K562 (cell line): ENCODE measurements around the gene ARHGEF3. TPM values are rescaled to one million over a fixed set of nuclear protein-coding genes. Genes with fewer than 3 reads are reported as not detected.

Experiments
- ASH1L ChIP-seq: fragments of 450-650 bp; IDR thresholded peaks from 2 replicates; pipeline ENCODE4 v1.6.1; 2018; ENCODE audit warnings: borderline replicate concordance, mild to moderate bottlenecking, low read depth; ENCODE audit not compliant: partially characterized antibody
- CCNT2 ChIP-seq: IDR thresholded peaks from 2 replicates; pipeline ENCODE4 v1.6.1; 2011; ENCODE audit warnings: borderline replicate concordance, low read depth, mild to moderate bottlenecking, moderate library complexity, mixed read lengths, low read length; ENCODE audit not compliant: insufficient read length; ENCODE audit errors: extremely low read depth
- CXXC5 ChIP-seq: fragments of 250-450 bp; sonication (Bioruptor Pico); IDR thresholded peaks from 2 replicates; pipeline ENCODE4 v1.8.0; 2022; ENCODE audit warnings: inconsistent platforms, mild to moderate bottlenecking, moderate library complexity
- DMBX1 ChIP-seq: fragments of 250-450 bp; sonication (Bioruptor Pico); IDR thresholded peaks from 2 replicates; pipeline ENCODE4 v1.8.0; 2022; ENCODE audit warnings: inconsistent platforms, mild to moderate bottlenecking, moderate library complexity, borderline replicate concordance
- E2F3 ChIP-seq: fragments of 250-450 bp; sonication (Bioruptor Pico); IDR thresholded peaks from 2 replicates; pipeline ENCODE4 v1.4.0; 2020; ENCODE audit warnings: mild to moderate bottlenecking
- ETS2 ChIP-seq: IDR thresholded peaks from 2 replicates; pipeline ENCODE4 v1.6.1; 2016; ENCODE audit warnings: borderline replicate concordance, missing genetic modification characterization, mild to moderate bottlenecking, moderate library complexity, missing compliant biosample characterization; ENCODE audit not compliant: poor library complexity, severe bottlenecking
- HDAC2 ChIP-seq: fragments of 450-650 bp; IDR thresholded peaks from 2 replicates; pipeline ENCODE4 v1.6.1; 2016; ENCODE audit warnings: mild to moderate bottlenecking
- NFXL1 ChIP-seq: fragments of 450-650 bp; formaldehyde crosslinking; IDR thresholded peaks from 2 replicates; pipeline ENCODE4 v1.4.0; 2021; ENCODE audit warnings: mild to moderate bottlenecking
- NR2C2 ChIP-seq, 2 experiments: fragments of 200-800 bp in 1 of 2; sonication (Bioruptor generic) in 1 of 2; sonication (generic) in 1 of 2; formaldehyde crosslinking in 1 of 2; IDR thresholded peaks; 2 replicates each; pipeline versions ENCODE4 v1.6.1 to v1.8.0; 2016 to 2022; ENCODE audit warnings: mild to moderate bottlenecking in 1 of 2, missing compliant biosample characterization in 1 of 2, missing genetic modification characterization in 1 of 2, missing genetic modification reagents in 1 of 2
- PHTF2 ChIP-seq: fragments of 250-450 bp; sonication (Bioruptor Pico); IDR thresholded peaks from 2 replicates; pipeline ENCODE4 v1.5.0; 2021; ENCODE audit warnings: mild to moderate bottlenecking
- ZNF140 ChIP-seq: fragments of 250-450 bp; sonication (Bioruptor Pico); IDR thresholded peaks from 2 replicates; pipeline ENCODE4 v1.8.0; 2021; ENCODE audit warnings: moderate library complexity, mild to moderate bottlenecking, inconsistent platforms
- ZNF146 ChIP-seq: IDR thresholded peaks from one replicate; pipeline ENCODE4 v1.6.1; 2018; ENCODE audit warnings: missing compliant biosample characterization; ENCODE audit not compliant: unreplicated experiment
- ZNF384 ChIP-seq: IDR thresholded peaks from 2 replicates; pipeline ENCODE4 v1.6.1; 2012; ENCODE audit warnings: low read depth, low read length, improper control_type of control experiment
- polyA plus RNA-seq, 8 experiments: library from polyadenylated mRNA; depleted of rRNA in 4 of 8; stranded (reverse) in 5 of 8; unstranded in 3 of 8; fragments of >200 nt; fragmentation: Nextera tagmentation in 2 of 8; fragmentation: Illumina TruSeq in 1 of 8; extraction: Ambion mirVana in 2 of 8; extraction: Trizol in 1 of 8; gene quantifications; 2 replicates each; pipeline versions ENCODE4 v1.2.1 to v1.2.3, GENCODE V29; 2011 to 2014; ENCODE audit warnings: inconsistent platforms in 1 of 8, missing spikeins in 1 of 8
- total RNA-seq, 7 experiments: library from RNA; depleted of rRNA in 6 of 7; stranded (reverse); fragments of >200 nt in 6 of 7; fragmentation: Illumina TruSeq in 2 of 7; extraction: Trizol in 2 of 7; gene quantifications; 2 replicates each; pipeline versions ENCODE4 v1.2.1 to v1.2.3, GENCODE V29; 2011 to 2021; ENCODE audit warnings: low replicate concordance in 1 of 7
- TF ChIP-seq, protein P1 (sequence below), 2 experiments: fragments of 450-650 bp; IDR thresholded peaks; 2 replicates each; pipeline ENCODE4 v1.6.1; 2016; ENCODE audit warnings: mild to moderate bottlenecking in 2 of 2, borderline replicate concordance in 1 of 2, low read depth in 1 of 2, moderate library complexity in 1 of 2
- TF ChIP-seq, protein P2 (sequence below): sonication (generic); formaldehyde crosslinking; IDR thresholded peaks from 2 replicates; pipeline ENCODE4 v1.8.0; 2022; ENCODE audit warnings: mild to moderate bottlenecking, missing genetic modification reagents
- TF ChIP-seq, protein P3 (sequence below): IDR thresholded peaks from 2 replicates; pipeline ENCODE4 v1.6.1; 2012; ENCODE audit warnings: low read depth, low read length, improper control_type of control experiment, borderline replicate concordance

Gene ARHGEF3
- total and polyA plus RNA-seq, 9 of the 15 experiments (the other 6 are each of a cell fraction or from before 2014, with no cell fraction given) = 0.77 to 2.7 (median 1.4) TPM

DNA sequence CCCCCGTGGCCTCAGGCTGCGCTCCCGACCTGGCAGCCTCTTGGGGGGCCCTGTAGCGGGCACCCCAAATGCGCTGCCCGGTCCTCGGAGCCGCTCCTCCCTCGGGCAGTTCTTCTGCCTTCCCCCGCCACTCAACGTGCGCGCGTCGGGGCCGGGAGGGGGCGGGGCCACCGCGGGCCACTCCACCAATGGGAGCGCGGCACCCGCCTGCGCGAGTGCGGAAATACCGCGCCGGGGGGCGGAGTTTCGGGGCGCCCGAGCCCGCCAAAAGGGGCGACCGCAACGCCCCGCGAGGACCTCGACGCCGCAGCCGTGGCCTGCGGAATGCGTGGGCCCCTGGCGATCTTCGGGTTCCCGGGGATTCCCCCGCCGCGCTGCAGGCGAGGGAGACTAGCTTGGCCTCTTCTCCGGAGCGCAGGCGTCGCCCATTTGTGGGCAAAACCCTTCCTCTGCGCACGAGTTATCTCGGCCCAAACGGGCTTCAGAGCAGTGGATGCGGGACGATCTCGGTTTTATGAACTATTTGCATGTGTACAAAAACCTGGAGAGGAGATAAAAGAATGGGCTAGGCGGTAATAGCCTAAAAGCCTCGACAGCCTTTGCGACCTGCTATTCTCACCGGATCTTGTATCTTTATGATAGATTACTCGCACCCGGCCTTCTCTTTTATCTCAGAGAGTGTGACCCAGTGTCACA lies 118.5 kb downstream of the ARHGEF3 start, which contains the start of gene TASOR (continued):
- TF ChIP-seq, protein P1, sequence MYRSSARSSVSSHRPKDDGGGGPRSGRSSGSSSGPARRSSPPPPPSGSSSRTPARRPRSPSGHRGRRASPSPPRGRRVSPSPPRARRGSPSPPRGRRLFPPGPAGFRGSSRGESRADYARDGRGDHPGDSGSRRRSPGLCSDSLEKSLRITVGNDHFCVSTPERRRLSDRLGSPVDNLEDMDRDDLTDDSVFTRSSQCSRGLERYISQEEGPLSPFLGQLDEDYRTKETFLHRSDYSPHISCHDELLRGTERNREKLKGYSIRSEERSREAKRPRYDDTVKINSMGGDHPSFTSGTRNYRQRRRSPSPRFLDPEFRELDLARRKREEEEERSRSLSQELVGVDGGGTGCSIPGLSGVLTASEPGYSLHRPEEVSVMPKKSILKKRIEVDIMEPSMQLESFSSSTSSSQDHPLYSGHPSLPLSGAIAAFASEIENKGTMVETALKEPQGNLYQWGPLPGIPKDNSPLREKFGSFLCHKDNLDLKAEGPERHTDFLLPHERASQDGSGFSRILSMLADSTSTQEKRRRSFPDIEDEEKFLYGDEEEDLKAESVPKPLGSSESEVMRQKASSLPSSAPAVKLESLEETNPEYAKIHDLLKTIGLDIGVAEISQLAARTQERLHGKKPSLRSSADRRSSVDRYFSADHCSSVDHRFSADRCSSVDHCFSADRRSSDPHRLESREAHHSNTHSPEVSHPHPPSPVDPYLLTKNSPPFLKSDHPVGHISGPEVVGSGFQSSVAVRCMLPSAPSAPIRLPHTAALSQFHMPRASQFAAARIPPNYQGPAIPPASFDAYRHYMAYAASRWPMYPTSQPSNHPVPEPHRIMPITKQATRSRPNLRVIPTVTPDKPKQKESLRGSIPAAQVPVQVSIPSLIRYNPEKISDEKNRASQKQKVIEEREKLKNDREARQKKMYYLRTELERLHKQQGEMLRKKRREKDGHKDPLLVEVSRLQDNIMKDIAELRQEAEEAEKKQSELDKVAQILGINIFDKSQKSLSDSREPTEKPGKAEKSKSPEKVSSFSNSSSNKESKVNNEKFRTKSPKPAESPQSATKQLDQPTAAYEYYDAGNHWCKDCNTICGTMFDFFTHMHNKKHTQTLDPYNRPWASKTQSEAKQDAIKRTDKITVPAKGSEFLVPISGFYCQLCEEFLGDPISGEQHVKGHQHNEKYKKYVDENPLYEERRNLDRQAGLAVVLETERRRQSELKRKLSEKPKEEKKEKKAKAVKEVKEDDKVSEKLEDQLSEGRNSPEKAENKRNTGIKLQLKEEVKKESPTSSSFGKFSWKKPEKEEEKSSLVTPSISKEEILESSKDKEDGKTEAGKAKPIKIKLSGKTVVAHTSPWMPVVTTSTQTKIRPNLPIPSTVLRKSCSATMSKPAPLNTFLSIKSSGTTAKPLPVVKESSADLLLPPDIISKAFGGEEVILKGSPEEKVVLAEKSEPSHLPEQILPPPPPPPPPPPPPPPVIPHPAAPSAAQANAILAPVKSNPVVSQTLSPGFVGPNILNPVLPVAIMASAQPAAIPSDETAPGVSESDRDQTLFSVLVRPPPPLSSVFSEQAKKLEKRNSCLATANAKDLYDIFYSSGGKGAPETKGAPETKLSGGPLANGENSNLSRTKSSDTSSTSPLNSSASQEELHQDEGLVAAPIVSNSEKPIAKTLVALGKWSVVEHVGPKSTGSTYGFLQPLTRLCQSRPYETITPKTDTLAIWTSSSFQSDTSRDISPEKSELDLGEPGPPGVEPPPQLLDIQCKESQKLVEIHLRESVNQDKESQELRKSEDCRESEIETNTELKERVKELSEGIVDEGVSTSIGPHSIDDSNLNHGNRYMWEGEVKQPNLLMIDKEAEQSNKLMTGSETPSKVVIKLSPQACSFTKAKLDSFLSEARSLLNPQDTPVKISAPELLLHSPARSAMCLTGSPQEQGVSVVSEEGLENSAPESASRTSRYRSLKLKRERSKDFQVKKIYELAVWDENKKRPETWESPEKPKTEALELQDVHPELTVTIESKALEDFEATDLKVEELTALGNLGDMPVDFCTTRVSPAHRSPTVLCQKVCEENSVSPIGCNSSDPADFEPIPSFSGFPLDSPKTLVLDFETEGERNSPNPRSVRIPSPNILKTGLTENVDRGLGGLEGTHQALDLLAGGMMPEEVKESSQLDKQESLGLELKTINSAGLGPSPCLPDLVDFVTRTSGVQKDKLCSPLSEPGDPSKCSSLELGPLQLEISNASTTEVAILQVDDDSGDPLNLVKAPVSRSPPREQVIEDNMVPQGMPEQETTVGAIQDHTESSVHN (IDR thresholded peaks at IDR 0.05; ENCODE audit: borderline replicate concordance in 1 of 2, low read depth in 1 of 2) = no peak
- TF ChIP-seq CCNT2 (no peak), E2F3 (peak; percentile 99), ZNF140 (CRISPR knock-in tag) (no peak), CXXC5 (peak; percentile 97), PHTF2 (CRISPR knock-in tag) (no peak), ZNF384 (no peak), ZNF146 (no peak), NR2C2 (CRISPR knock-in tag; IDR thresholded peaks at IDR 0.05) (0 out of 2 replicates have a peak, but pooled peaks have one; percentile 46), NR2C2 (tag; IDR thresholded peaks at IDR 0.05) (no peak; the same call in 1 of the 2 replicates), NFXL1 (CRISPR knock-in tag) (no peak), DMBX1 (peak; percentile 59; the same call in 1 of the 2 replicates), ASH1L (peak; percentile 21), HDAC2 (peak; percentile 73), ETS2 (tag) (no peak)
- TF ChIP-seq, protein P2, sequence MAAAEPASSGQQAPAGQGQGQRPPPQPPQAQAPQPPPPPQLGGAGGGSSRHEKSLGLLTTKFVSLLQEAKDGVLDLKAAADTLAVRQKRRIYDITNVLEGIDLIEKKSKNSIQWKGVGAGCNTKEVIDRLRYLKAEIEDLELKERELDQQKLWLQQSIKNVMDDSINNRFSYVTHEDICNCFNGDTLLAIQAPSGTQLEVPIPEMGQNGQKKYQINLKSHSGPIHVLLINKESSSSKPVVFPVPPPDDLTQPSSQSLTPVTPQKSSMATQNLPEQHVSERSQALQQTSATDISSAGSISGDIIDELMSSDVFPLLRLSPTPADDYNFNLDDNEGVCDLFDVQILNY (CRISPR knock-in tag) = peak; percentile 96
- TF ChIP-seq, protein P3, sequence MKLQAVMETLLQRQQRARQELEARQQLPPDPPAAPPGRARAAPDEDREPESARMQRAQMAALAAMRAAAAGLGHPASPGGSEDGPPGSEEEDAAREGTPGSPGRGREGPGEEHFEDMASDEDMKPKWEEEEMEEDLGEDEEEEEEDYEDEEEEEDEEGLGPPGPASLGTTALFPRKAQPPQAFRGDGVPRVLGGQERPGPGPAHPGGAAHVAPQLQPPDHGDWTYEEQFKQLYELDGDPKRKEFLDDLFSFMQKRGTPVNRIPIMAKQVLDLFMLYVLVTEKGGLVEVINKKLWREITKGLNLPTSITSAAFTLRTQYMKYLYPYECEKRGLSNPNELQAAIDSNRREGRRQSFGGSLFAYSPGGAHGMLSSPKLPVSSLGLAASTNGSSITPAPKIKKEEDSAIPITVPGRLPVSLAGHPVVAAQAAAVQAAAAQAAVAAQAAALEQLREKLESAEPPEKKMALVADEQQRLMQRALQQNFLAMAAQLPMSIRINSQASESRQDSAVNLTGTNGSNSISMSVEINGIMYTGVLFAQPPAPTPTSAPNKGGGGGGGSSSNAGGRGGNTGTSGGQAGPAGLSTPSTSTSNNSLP = no peak
